Suprapubic skin (tissue), 4 donors: ENCODE measurements around the gene SGCD.

Experiments
- EP300 ChIP-seq: sonication (generic); formaldehyde crosslinking; IDR thresholded peaks from one replicate; pipeline ENCODE4 v1.6.1; 2017; ENCODE audit warnings: antibody characterized with exemption
- POLR2A ChIP-seq, 2 donors: fragments of 450-650 bp; IDR thresholded peaks; one replicate each; pipeline ENCODE4 v1.6.1; 2017; ENCODE audit warnings: antibody characterized with exemption in 2 of 2, mild to moderate bottlenecking in 2 of 2, moderate library complexity in 2 of 2
- POLR2AphosphoS5 ChIP-seq, 3 donors: sonication (generic); formaldehyde crosslinking; IDR thresholded peaks; one replicate each; pipeline ENCODE4 v1.6.1; 2017; ENCODE audit warnings: antibody characterized with exemption in 3 of 3
- TF ChIP-seq, protein P1 (sequence below), 2 donors: fragments of 200-600 bp in 1 of 2; fragments of 450-650 bp in 1 of 2; sonication (generic) in 1 of 2; IDR thresholded peaks; one replicate each; pipeline ENCODE4 v1.5.1; 2016 to 2019; ENCODE audit warnings: antibody characterized with exemption in 2 of 2, mild to moderate bottlenecking in 1 of 2, moderate library complexity in 1 of 2

DNA sequence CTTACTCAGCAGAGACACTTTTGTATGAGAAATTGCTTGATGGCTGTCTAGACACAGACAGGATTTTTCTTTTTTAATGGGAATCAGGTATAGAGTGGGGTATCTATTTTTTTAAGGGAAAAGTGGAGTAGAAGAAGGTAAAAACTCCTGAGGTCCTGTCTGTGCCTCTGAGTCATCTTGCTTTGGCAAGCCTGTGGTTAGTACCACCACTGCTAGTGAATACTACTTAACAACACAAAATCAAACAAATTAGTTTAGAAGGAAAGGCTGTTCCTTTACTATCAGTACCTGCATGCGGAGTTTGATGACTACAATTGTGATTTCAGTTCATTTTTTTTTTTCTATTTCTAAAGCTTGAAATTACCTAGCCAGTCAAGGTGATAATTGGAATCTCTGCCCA lies 372.2 kb downstream of the SGCD start:
- TF ChIP-seq, protein P1, sequence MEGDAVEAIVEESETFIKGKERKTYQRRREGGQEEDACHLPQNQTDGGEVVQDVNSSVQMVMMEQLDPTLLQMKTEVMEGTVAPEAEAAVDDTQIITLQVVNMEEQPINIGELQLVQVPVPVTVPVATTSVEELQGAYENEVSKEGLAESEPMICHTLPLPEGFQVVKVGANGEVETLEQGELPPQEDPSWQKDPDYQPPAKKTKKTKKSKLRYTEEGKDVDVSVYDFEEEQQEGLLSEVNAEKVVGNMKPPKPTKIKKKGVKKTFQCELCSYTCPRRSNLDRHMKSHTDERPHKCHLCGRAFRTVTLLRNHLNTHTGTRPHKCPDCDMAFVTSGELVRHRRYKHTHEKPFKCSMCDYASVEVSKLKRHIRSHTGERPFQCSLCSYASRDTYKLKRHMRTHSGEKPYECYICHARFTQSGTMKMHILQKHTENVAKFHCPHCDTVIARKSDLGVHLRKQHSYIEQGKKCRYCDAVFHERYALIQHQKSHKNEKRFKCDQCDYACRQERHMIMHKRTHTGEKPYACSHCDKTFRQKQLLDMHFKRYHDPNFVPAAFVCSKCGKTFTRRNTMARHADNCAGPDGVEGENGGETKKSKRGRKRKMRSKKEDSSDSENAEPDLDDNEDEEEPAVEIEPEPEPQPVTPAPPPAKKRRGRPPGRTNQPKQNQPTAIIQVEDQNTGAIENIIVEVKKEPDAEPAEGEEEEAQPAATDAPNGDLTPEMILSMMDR (IDR thresholded peaks at IDR 0.05) = no peak
- TF ChIP-seq POLR2AphosphoS5 (IDR thresholded peaks at IDR 0.05) (no peak), POLR2A (IDR thresholded peaks at IDR 0.05) (no peak), EP300 (no peak)
